ENCODE data around the gene ANKRD31.

The ANKRD31 gene

GRCh38 chr5:75053304-75054133 lies 183.2 kb downstream of the ANKRD31 start:
- no peak overlapping the region for H3K27ac ChIP-seq (ENCODE audit: insufficient read depth, low read depth, low read length, poor library complexity, severe bottlenecking)
- 0% methylated on average over 95 of the region's 95 CpGs for WGBS, 2 experiments
- peaks cover 46% of the 10 kb centered on the region for H3K27me3 ChIP-seq (ENCODE audit: control insufficient read depth, insufficient read depth, low read length, poor library complexity, severe bottlenecking)
- H3K4me1 ChIP-seq (ENCODE audit: control insufficient read depth, insufficient read depth, low read length), result peaks cover 15% of the 10 kb centered on the region
- peak overlapping the region; percentile 59 for H3K4me3 ChIP-seq (ENCODE audit: insufficient read depth, low read depth, low read length)
- no peaks in the 10 kb centered on the region for H3K9me3 ChIP-seq (ENCODE audit: control insufficient read depth, low read length)
- H3K36me3 ChIP-seq (ENCODE audit: control insufficient read depth, insufficient read depth, low read length), result no peaks in the 10 kb centered on the region

GRCh38 chr5:75053054-75053303 lies 183.7 kb downstream of the ANKRD31 start:
- H3K36me3 ChIP-seq (ENCODE audit: control insufficient read depth, insufficient read depth, low read length), result no peaks in the 10 kb centered on the region
- peaks cover 15% of the 10 kb centered on the region for H3K4me1 ChIP-seq (ENCODE audit: control insufficient read depth, insufficient read depth, low read length)
- peaks cover 46% of the 10 kb centered on the region for H3K27me3 ChIP-seq (ENCODE audit: control insufficient read depth, insufficient read depth, low read length, poor library complexity, severe bottlenecking)
- no peaks in the 10 kb centered on the region for H3K9me3 ChIP-seq (ENCODE audit: control insufficient read depth, low read length)
- WGBS, 2 experiments, result 0% methylated on average over 40 of the region's 40 CpGs
- no peak overlapping the region for H3K27ac ChIP-seq (ENCODE audit: insufficient read depth, low read depth, low read length, poor library complexity, severe bottlenecking)
- H3K4me3 ChIP-seq (ENCODE audit: insufficient read depth, low read depth, low read length), result peak overlapping the region; percentile 59

- Histone ChIP-seq H3K4me3 (ENCODE audit: insufficient read depth, low read depth, low read length) (peak within 1 kb of the TSS; percentile 59), H3K27ac (ENCODE audit: insufficient read depth, low read depth, low read length, poor library complexity, severe bottlenecking) (no peak within 1 kb of the TSS), H3K36me3 (ENCODE audit: control insufficient read depth, insufficient read depth, low read length) (no peaks in the 10 kb centered on the region), H3K9me3 (ENCODE audit: control insufficient read depth, low read length) (no peaks in the 10 kb centered on the region), H3K4me1 (ENCODE audit: control insufficient read depth, insufficient read depth, low read length) (peaks cover 15% of the 10 kb centered on the region), H3K27me3 (ENCODE audit: control insufficient read depth, insufficient read depth, low read length, poor library complexity, severe bottlenecking) (peaks cover 46% of the 10 kb centered on the region)
- 1% methylated on average over 74 of the region's 74 CpGs for WGBS, 2 experiments
These were observed 184.3 kb downstream of the ANKRD31 start, which contains the start of gene GCNT4 for GRCh38 chr5:75052192-75053053. GCNT4 (minus strand) TSS chr5:75052558; CDS start chr5:75030037, 22,521 bp downstream.

GRCh38 chr5:75051217-75051751 lies 185.4 kb downstream of the ANKRD31 start:
- Histone ChIP-seq H3K27me3 (ENCODE audit: control insufficient read depth, insufficient read depth, low read length, poor library complexity, severe bottlenecking) (peaks cover 46% of the 10 kb centered on the region), H3K4me3 (ENCODE audit: insufficient read depth, low read depth, low read length) (no peak overlapping the region), H3K36me3 (ENCODE audit: control insufficient read depth, insufficient read depth, low read length) (no peaks in the 10 kb centered on the region), H3K27ac (ENCODE audit: insufficient read depth, low read depth, low read length, poor library complexity, severe bottlenecking) (no peak overlapping the region), H3K9me3 (ENCODE audit: control insufficient read depth, low read length) (no peaks in the 10 kb centered on the region), H3K4me1 (ENCODE audit: control insufficient read depth, insufficient read depth, low read length) (peaks cover 14% of the 10 kb centered on the region)
- 73 to 74% methylated on average over 7 of the region's 7 CpGs for WGBS, 2 experiments

- Histone ChIP-seq H3K27me3 (ENCODE audit: control insufficient read depth, insufficient read depth, low read length, poor library complexity, severe bottlenecking) (peaks cover 46% of the 10 kb centered on the region), H3K36me3 (ENCODE audit: control insufficient read depth, insufficient read depth, low read length) (no peaks in the 10 kb centered on the region), H3K4me3 (ENCODE audit: insufficient read depth, low read depth, low read length) (no peak overlapping the region), H3K4me1 (ENCODE audit: control insufficient read depth, insufficient read depth, low read length) (peaks cover 10% of the 10 kb centered on the region), H3K27ac (ENCODE audit: insufficient read depth, low read depth, low read length, poor library complexity, severe bottlenecking) (no peak overlapping the region), H3K9me3 (ENCODE audit: control insufficient read depth, low read length) (no peaks in the 10 kb centered on the region)
- WGBS, 2 experiments, result 72 to 74% methylated on average over 11 of the region's 11 CpGs
These were observed 186.3 kb downstream of the ANKRD31 start for GRCh38 chr5:75050415-75050814.

GRCh38 chr5:75049456-75050351 lies 187.0 kb downstream of the ANKRD31 start:
- Histone ChIP-seq H3K4me3 (ENCODE audit: insufficient read depth, low read depth, low read length) (no peak overlapping the region), H3K27me3 (ENCODE audit: control insufficient read depth, insufficient read depth, low read length, poor library complexity, severe bottlenecking) (peaks cover 43% of the 10 kb centered on the region), H3K9me3 (ENCODE audit: control insufficient read depth, low read length) (no peaks in the 10 kb centered on the region), H3K36me3 (ENCODE audit: control insufficient read depth, insufficient read depth, low read length) (no peaks in the 10 kb centered on the region), H3K27ac (ENCODE audit: insufficient read depth, low read depth, low read length, poor library complexity, severe bottlenecking) (no peak overlapping the region), H3K4me1 (ENCODE audit: control insufficient read depth, insufficient read depth, low read length) (peaks cover 7% of the 10 kb centered on the region)
- WGBS, 2 experiments, result 72 to 76% methylated on average over 11 of the region's 11 CpGs

- no peak overlapping the region for H3K4me3 ChIP-seq (ENCODE audit: insufficient read depth, low read depth, low read length)
- H3K9me3 ChIP-seq (ENCODE audit: control insufficient read depth, low read length), result no peaks in the 10 kb centered on the region
- H3K27ac ChIP-seq (ENCODE audit: insufficient read depth, low read depth, low read length, poor library complexity, severe bottlenecking), result no peak overlapping the region
- 90 to 94% methylated on average over 7 of the region's 7 CpGs for WGBS, 2 experiments
- no peaks in the 10 kb centered on the region for H3K36me3 ChIP-seq (ENCODE audit: control insufficient read depth, insufficient read depth, low read length)
- peaks cover 31% of the 10 kb centered on the region for H3K27me3 ChIP-seq (ENCODE audit: control insufficient read depth, insufficient read depth, low read length, poor library complexity, severe bottlenecking)
- H3K4me1 ChIP-seq (ENCODE audit: control insufficient read depth, insufficient read depth, low read length), result peaks cover 3% of the 10 kb centered on the region
These were observed 188.2 kb downstream of the ANKRD31 start for GRCh38 chr5:75048457-75048953.

- no peak overlapping the region for H3K4me3 ChIP-seq (ENCODE audit: insufficient read depth, low read depth, low read length)
- H3K4me1 ChIP-seq (ENCODE audit: control insufficient read depth, insufficient read depth, low read length), result peaks cover 3% of the 10 kb centered on the region
- H3K27ac ChIP-seq (ENCODE audit: insufficient read depth, low read depth, low read length, poor library complexity, severe bottlenecking), result no peak overlapping the region
- no peaks in the 10 kb centered on the region for H3K36me3 ChIP-seq (ENCODE audit: control insufficient read depth, insufficient read depth, low read length)
- no peaks in the 10 kb centered on the region for H3K9me3 ChIP-seq (ENCODE audit: control insufficient read depth, low read length)
- H3K27me3 ChIP-seq (ENCODE audit: control insufficient read depth, insufficient read depth, low read length, poor library complexity, severe bottlenecking), result peaks cover 19% of the 10 kb centered on the region
These were observed 189.3 kb downstream of the ANKRD31 start for GRCh38 chr5:75047356-75047755.

- no peak overlapping the region for H3K27ac ChIP-seq (ENCODE audit: insufficient read depth, low read depth, low read length, poor library complexity, severe bottlenecking)
- H3K9me3 ChIP-seq (ENCODE audit: control insufficient read depth, low read length), result no peaks in the 10 kb centered on the region
- 93 to 97% methylated on average over 10 of the region's 10 CpGs for WGBS, 2 experiments
- no peaks in the 10 kb centered on the region for H3K4me1 ChIP-seq (ENCODE audit: control insufficient read depth, insufficient read depth, low read length)
- H3K36me3 ChIP-seq (ENCODE audit: control insufficient read depth, insufficient read depth, low read length), result no peaks in the 10 kb centered on the region
- H3K27me3 ChIP-seq (ENCODE audit: control insufficient read depth, insufficient read depth, low read length, poor library complexity, severe bottlenecking), result peaks cover 11% of the 10 kb centered on the region
- no peak overlapping the region for H3K4me3 ChIP-seq (ENCODE audit: insufficient read depth, low read depth, low read length)
These were observed 190.1 kb downstream of the ANKRD31 start for GRCh38 chr5:75046366-75047142.

All from ectodermal cell (in vitro differentiated cells).